Hepatocyte (in vitro differentiated cells): ENCODE results near the gene FHOD3. TPM values are rescaled to one million over a fixed set of nuclear protein-coding genes. Genes with fewer than 3 reads are reported as not detected.

Source experiments
- DNase-seq: peaks from one replicate; pipeline ENCODE4 v3.0.0-alpha.2; 2016; ENCODE audit warnings: low spot score
- H2AFZ ChIP-seq: fragments of 200-600 bp; sonication (generic); 2 replicates; pipeline ENCODE4 v1.6.0; 2016; ENCODE audit warnings: antibody characterized with exemption, mild to moderate bottlenecking
- H3K27ac ChIP-seq: fragments of 200-600 bp; sonication (generic); 2 replicates; pipeline ENCODE4 v1.5.1; 2016; ENCODE audit warnings: mild to moderate bottlenecking
- H3K27me3 ChIP-seq: fragments of 200-600 bp; sonication (generic); 2 replicates; pipeline ENCODE4 v1.6.1; 2016
- H3K36me3 ChIP-seq: fragments of 200-600 bp; sonication (generic); replicated peaks from 2 replicates; pipeline ENCODE4 v1.5.1; 2016; ENCODE audit warnings: low read depth; ENCODE audit not compliant: insufficient read depth
- H3K4me1 ChIP-seq: fragments of 200-600 bp; sonication (generic); 2 replicates; pipeline ENCODE4 v1.5.1; 2016; ENCODE audit warnings: mild to moderate bottlenecking, moderate library complexity; ENCODE audit not compliant: insufficient read depth
- H3K4me2 ChIP-seq: fragments of 200-600 bp; sonication (generic); 2 replicates; pipeline ENCODE4 v1.6.0; 2016
- H3K4me3 ChIP-seq: fragments of 200-600 bp; sonication (generic); 2 replicates; pipeline ENCODE4 v1.5.1; 2016; ENCODE audit warnings: mild to moderate bottlenecking
- H3K79me2 ChIP-seq: fragments of 200-600 bp; sonication (generic); 2 replicates; pipeline ENCODE4 v1.6.0; 2017; ENCODE audit warnings: mild to moderate bottlenecking
- H3K9me2 ChIP-seq: fragments of 200-600 bp; sonication (generic); replicated peaks from 2 replicates; pipeline ENCODE4 v1.6.0; 2017; ENCODE audit warnings: mild to moderate bottlenecking; ENCODE audit not compliant: insufficient read depth
- H3K9me3 ChIP-seq: fragments of 200-600 bp; sonication (generic); 2 replicates; pipeline ENCODE4 v1.5.1; 2016; ENCODE audit warnings: low read depth, mild to moderate bottlenecking
- H4K20me1 ChIP-seq: fragments of 200-600 bp; sonication (generic); 2 replicates; pipeline ENCODE4 v1.6.0; 2016; ENCODE audit warnings: mild to moderate bottlenecking; ENCODE audit not compliant: insufficient read depth, poor library complexity, severe bottlenecking
- EZH2 ChIP-seq: fragments of 200-600 bp; sonication (generic); IDR thresholded peaks from 2 replicates; pipeline ENCODE4 v1.6.1; 2016; ENCODE audit warnings: antibody characterized with exemption, mild to moderate bottlenecking, borderline replicate concordance
- EZH2phosphoT487 ChIP-seq: fragments of 200-600 bp; sonication (generic); IDR thresholded peaks from one replicate; pipeline ENCODE4 v1.6.1; 2018; ENCODE audit warnings: antibody characterized with exemption, mild to moderate bottlenecking, low read depth, moderate library complexity; ENCODE audit not compliant: unreplicated experiment, severe bottlenecking
- WGBS: methylation state at CpG from one replicate; pipeline ENCODE4 v1.1.6; 2016; ENCODE audit warnings: low lambda C conversion rate; ENCODE audit errors: missing lambda C conversion rate; 5-methylcytosine and 5-hydroxymethylcytosine counted together
- polyA plus RNA-seq: library from polyadenylated mRNA; unstranded; fragments of >200 nt; fragmentation: Nextera tagmentation; extraction: Ambion mirVana; gene quantifications from 2 replicates; pipeline ENCODE4 v1.2.1, GENCODE V29; 2016
- total RNA-seq: library from RNA; depleted of rRNA; stranded (reverse); fragments of >200 nt; gene quantifications from 2 replicates; pipeline ENCODE4 v1.2.3, GENCODE V29; 2014
- TF ChIP-seq, protein P1 (sequence below): fragments of 200-600 bp; sonication (generic); IDR thresholded peaks from 2 replicates; pipeline ENCODE4 v1.5.1; 2016; ENCODE audit warnings: antibody characterized with exemption, mild to moderate bottlenecking; ENCODE audit not compliant: poor library complexity

FHOD3 gene
- total and polyA plus RNA-seq, 2 experiments from 2014 or later: 1.7 to 2.7 TPM

DNA sequence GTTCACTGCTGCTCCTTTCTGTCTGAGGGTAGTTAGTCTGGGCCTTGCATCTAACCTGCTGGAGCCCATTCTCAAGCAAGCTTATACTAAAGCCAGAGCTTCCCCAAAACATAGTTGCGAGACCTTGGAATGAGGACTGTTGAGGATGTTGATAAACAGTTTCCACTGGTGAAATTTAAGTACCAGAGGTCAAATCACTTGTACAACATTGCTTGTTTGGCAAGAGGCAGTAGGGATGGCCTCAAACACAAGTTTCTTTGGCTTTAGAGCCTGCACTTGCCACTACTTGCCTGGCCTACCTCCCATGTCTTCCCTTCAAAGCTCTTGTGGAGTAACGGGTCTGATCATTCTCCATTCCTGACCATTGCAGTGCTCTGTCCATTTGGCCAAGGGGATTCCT is 262.7 kb downstream of the FHOD3 start:
- Histone ChIP-seq H3K27ac (no peak overlapping the region), H4K20me1 (no peaks in the 10 kb centered on the region), H3K9me2 (no peaks in the 10 kb centered on the region), H3K79me2 (no peaks in the 10 kb centered on the region), H2AFZ (no peak overlapping the region), H3K4me1 (no peaks in the 10 kb centered on the region), H3K9me3 (no peaks in the 10 kb centered on the region), H3K4me2 (no peak overlapping the region), H3K27me3 (peaks cover 5% of the 10 kb centered on the region), H3K4me3 (no peak overlapping the region), H3K36me3 (no peaks in the 10 kb centered on the region)
- 82% methylated on average over 2 of the region's 2 CpGs for WGBS
- TF ChIP-seq, protein P1, sequence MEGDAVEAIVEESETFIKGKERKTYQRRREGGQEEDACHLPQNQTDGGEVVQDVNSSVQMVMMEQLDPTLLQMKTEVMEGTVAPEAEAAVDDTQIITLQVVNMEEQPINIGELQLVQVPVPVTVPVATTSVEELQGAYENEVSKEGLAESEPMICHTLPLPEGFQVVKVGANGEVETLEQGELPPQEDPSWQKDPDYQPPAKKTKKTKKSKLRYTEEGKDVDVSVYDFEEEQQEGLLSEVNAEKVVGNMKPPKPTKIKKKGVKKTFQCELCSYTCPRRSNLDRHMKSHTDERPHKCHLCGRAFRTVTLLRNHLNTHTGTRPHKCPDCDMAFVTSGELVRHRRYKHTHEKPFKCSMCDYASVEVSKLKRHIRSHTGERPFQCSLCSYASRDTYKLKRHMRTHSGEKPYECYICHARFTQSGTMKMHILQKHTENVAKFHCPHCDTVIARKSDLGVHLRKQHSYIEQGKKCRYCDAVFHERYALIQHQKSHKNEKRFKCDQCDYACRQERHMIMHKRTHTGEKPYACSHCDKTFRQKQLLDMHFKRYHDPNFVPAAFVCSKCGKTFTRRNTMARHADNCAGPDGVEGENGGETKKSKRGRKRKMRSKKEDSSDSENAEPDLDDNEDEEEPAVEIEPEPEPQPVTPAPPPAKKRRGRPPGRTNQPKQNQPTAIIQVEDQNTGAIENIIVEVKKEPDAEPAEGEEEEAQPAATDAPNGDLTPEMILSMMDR: no peak
- no peak for TF ChIP-seq EZH2phosphoT487
- TF ChIP-seq EZH2: no peak
- no peak for DNase-seq

DNA sequence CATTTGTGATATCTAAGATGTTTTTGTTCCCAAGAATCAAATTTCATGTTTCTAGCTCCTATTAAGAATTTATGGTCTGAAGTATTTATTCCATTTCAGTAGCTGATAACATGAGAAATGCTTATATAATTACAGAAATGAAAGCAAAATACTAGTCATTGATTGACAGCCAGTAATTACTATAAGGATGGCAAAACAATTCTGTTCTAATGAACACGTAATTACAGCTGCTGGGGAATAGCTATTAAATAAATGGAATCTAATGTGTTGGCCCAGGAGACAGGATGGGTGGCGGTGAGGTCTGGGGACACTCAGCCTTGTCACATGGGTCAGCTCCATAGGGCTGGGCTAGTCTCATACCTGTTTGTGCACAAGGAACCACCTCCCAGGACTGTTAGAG is 263.5 kb downstream of the FHOD3 start:
- Histone ChIP-seq H3K79me2 (no peaks in the 10 kb centered on the region), H3K4me2 (no peak overlapping the region), H3K27ac (no peak overlapping the region), H3K9me2 (no peaks in the 10 kb centered on the region), H3K36me3 (no peaks in the 10 kb centered on the region), H2AFZ (no peak overlapping the region), H3K4me3 (no peak overlapping the region), H4K20me1 (no peaks in the 10 kb centered on the region), H3K27me3 (peaks cover 5% of the 10 kb centered on the region), H3K4me1 (no peaks in the 10 kb centered on the region), H3K9me3 (no peaks in the 10 kb centered on the region)
- TF ChIP-seq, protein P1: no peak
- TF ChIP-seq EZH2: no peak
- TF ChIP-seq EZH2phosphoT487: no peak
- no peak for DNase-seq
- 84% methylated on average over 2 of the region's 2 CpGs for WGBS

DNA sequence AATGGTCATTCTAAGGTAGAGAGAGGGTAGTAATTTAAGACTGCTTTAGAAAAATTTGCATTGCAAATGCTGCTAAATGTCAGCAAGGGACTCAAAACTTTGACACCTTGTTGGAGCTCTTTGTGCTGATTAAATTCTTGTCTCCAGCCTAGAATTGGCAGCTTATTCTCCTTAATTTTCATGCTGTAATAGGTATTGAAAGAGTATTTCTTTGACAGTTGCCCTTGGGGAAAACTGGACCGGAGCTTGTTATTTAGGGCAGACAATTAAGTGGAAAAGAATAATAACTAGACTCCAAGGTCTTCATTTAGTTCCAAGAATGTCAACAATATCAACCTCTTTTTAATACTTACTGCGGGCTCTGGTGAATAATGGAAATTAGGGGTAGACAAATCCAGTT is 267.3 kb downstream of the FHOD3 start:
- Histone ChIP-seq H3K79me2 (no peaks in the 10 kb centered on the region), H4K20me1 (no peaks in the 10 kb centered on the region), H3K9me3 (no peaks in the 10 kb centered on the region), H2AFZ (no peak overlapping the region), H3K27ac (no peak overlapping the region), H3K4me3 (no peak overlapping the region), H3K4me2 (no peak overlapping the region), H3K27me3 (peaks cover 5% of the 10 kb centered on the region), H3K4me1 (no peaks in the 10 kb centered on the region), H3K9me2 (no peaks in the 10 kb centered on the region), H3K36me3 (no peaks in the 10 kb centered on the region)
- TF ChIP-seq, protein P1: no peak
- TF ChIP-seq EZH2phosphoT487: no peak
- no peak for TF ChIP-seq EZH2
- DNase-seq: no peak
- 65% methylated on average over 2 of the region's 2 CpGs for WGBS

DNA sequence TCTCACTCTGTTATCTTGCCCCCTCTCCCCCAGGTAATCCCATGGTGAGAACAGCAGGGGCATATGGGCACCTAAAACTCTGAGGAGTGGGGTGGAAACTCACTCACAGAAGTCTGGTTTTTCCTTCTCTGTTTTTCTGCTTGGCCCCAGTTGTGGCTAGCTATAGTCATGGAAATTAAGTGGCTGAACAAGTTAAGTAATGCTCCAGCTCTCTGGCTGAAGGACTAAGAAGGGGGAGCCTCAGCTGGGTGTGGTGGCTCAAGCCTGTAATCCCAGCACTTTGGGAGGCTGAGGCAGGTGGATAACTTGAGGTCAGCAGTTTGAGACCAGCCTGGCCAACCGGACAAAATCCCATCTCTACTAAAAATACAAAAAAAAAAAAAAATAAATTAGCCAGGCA is 270.3 kb downstream of the FHOD3 start:
- Histone ChIP-seq H3K27me3 (peaks cover 5% of the 10 kb centered on the region), H3K9me3 (no peaks in the 10 kb centered on the region), H2AFZ (no peak overlapping the region), H3K36me3 (no peaks in the 10 kb centered on the region), H4K20me1 (no peaks in the 10 kb centered on the region), H3K79me2 (no peaks in the 10 kb centered on the region), H3K4me3 (no peak overlapping the region), H3K4me2 (no peak overlapping the region), H3K4me1 (no peaks in the 10 kb centered on the region), H3K27ac (no peak overlapping the region), H3K9me2 (no peaks in the 10 kb centered on the region)
- 90% methylated on average over 1 of the region's 1 CpG for WGBS
- no peak for DNase-seq
- no peak for TF ChIP-seq EZH2
